Cortex of kidney (tissue), 1 donor: ENCODE measurements around the gene NLRX1.
"Not testable (repeated sequence)": the region's sequence is repeated elsewhere in the genome, so short reads cannot be mapped to it uniquely, and the experiment has no call there.

Source experiments
- DNase-seq: peaks from one replicate; lab custom pipeline; 2025; lab: John Stamatoyannopoulos, UW

NLRX1 gene

GRCh38 chr11:119206511-119207414 is 38.2 kb downstream of the NLRX1 start:
- DNase-seq, result no peak

- DNase-seq, result no peak
These were observed 39.0 kb downstream of the NLRX1 start for GRCh38 chr11:119207415-119207960.

- DNase-seq, result no peak
These were observed 40.7 kb downstream of the NLRX1 start for GRCh38 chr11:119209186-119209585.

GRCh38 chr11:119210050-119210449 is 41.5 kb downstream of the NLRX1 start:
- no peak for DNase-seq

GRCh38 chr11:119218141-119218878 is 49.8 kb downstream of the NLRX1 start:
- DNase-seq, result no peak

GRCh38 chr11:119222308-119222707 is 53.8 kb downstream of the NLRX1 start:
- DNase-seq, result no peak

- no peak for DNase-seq
These were observed 54.4 kb downstream of the NLRX1 start for GRCh38 chr11:119222891-119223290.

GRCh38 chr11:119223856-119224255 is 55.3 kb downstream of the NLRX1 start:
- no peak for DNase-seq

- not testable (repeated sequence) for DNase-seq
These were observed 60.2 kb downstream of the NLRX1 start for GRCh38 chr11:119228535-119229287.

GRCh38 chr11:119229288-119229672 is 60.8 kb downstream of the NLRX1 start:
- DNase-seq, result no peak

- no peak for DNase-seq
These were observed 61.2 kb downstream of the NLRX1 start for GRCh38 chr11:119229741-119230140.
